ENCODE measurements around the gene ADORA2B.
"Not testable (repeated sequence)": the region's sequence is repeated elsewhere in the genome, so short reads cannot be mapped to it uniquely, and the experiment has no call there.

Gene ADORA2B

DNA sequence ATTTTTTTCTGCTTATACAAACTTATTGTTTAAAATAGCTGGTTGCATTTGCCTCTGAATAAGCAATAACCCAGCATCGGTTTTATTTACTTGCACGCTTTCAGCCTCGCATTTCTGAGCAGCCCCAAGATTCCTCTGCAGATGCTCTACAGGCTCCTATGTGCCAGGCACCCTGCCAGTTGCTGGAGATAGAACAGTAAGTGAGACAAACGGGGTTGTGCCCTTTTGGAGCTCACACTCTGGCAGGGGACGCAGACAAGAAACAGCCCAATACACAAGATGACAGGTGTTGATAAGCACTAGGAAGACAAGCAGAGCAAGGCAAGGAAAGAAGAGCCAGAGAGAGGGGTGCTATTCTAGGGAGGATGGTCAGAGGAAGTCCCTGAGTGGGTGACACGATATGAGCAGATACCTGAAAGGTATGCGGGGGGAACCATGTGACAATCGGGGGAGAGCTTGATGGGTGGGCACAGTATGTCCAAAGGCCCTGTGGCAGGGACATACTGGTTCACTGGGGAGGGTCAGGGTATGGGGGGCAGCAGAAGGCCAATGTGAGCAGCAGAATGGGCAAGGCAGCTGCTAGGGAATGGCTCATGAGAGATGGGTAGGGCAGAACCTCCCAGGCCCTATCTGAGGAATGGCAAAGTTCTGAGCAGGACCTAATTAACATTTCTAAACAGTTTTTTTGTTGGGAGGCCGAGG is 18.7 kb upstream of the ADORA2B start:
- no peak for DNase-seq

DNA sequence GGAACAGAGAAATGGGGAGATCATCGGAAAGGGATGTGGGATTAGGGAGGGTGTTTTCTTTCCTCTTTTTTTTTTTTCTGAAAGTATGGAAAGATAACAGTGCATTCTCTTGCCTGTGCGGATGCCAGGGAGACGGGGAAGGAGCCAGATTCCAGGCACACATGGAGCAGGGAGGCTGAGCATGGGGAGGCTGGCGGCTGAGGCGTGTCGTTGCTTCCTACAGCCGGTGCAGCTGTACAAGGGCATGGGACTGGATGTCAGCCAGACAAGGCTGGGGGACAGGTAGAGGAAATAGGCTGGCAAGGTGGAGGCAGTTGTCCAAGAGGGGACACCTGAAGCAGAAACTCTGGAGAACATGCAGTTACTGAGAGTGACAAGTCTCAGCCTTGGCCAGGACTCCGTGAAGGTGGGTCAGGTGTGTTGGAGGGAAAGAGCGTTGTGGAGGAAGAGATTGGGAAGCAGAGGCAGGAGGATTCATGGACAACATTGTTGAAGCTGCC is 16.6 kb upstream of the ADORA2B start:
- DNase-seq = no peak

DNA sequence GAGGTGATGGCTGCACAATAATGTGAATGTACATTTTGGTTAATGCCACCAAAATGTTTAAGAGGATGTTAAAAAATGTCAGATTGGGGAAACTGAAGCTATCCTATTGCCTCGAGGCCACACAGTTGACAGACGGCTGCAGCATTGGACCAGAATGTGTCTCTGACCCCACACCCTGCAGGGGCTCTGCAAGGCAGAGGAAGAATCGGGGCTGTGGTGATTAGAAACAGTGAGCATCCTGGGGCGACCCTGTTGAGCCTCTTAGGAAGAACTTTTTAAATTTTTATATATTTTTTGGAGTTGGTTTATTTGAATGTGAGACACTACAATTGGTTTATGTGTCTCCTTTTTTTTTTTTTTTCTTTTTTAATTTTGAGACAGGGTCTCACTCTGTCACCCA is 15.0 kb upstream of the ADORA2B start:
- DNase-seq = no peak

DNA sequence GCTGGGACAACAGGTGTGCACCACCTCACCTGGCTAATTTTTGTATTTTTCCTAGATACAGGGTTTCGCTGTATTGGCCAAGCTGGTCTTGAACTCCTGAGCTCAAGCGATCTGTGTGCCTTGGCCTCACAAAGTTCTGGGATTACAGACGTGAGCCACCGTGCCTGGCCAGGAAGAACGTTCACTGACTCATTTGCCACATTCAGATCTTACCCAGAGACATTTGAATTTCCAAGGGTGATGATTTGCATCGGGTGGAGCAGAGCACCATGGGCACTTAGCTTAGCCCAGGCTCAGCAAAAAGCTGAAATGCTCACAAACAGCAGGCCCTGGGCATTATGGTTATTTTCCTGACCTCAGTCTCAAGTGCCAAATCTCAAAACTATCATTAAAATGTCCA is 14.5 kb upstream of the ADORA2B start:
- no peak for DNase-seq

DNA sequence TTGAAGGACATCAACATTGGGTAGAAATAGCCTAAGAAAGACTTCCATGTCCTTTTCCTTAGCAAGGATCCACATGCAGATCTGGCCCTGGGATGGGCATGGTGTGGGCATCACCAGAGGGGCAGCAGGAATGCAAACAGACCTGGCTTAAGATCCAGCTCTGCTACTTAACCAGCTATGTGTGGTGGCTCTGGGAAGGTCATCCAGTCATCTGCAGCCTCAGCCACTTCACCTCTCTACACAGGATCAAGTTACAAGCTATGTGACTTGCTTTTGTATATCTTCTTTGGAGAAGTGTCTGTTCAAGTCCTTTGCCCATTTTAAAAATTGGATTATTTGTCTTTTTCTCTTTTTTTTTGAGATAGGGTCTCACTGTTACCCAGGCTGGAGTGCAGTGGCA is 13.5 kb upstream of the ADORA2B start:
- no peak for DNase-seq

DNA sequence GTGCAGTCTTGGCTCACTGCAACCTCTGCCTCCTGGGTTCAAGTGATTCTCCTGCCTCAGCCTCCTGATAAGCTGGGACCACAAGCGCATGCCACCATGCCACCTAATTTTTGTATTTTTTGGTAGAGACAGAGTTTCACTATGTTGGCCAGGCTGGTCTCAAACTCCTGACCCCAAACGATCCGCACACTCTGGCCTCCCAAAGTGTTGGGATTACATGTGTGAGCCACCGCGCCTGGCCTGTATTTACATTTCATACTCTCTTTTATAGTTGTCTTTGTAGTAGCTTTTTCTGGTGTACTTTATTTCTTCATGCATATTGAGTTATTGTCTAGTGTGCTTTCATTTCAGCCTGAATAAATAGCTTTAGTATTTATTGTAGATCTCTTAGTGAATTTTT is 10.1 kb upstream of the ADORA2B start:
- DNase-seq = no peak

DNA sequence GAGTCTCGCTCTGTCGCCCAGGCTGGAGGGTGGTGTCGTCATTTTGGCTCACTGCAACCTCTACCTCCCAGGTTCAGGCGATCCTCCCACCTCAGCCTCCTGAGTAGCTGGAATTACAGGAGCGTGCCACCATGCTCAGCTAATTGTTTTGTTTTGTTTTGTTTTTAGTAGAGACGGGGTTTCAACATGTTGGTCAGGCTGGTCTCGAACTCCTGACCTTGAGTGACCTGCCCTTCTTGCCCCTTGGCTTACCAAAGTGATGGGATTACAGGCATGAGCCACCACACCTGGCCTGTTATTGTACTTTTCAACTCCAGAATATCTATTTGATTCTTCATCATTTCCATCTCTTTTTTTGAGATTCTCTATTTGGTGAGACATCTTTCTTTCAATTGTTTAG is 9.0 kb upstream of the ADORA2B start:
- DNase-seq = no peak

DNA sequence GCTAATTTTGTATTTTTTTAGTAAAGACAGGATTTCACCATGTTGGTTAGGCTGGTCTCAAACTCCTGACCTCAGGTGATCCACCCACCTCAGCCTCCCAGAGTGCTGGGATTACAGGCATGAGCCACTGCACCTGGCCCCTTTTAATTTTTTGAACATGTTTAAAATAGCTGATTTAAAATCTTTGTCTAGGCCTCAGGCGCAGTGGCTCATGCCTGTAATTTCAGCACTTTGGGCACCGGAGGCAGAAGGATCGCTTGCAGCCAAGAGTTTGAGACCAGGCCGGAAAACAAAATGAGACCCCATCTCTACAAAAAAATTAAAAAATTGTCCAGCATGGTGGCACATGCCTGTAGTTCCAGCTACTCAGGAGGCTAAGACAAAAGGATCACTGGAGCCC is 8.4 kb upstream of the ADORA2B start:
- DNase-seq = not testable (repeated sequence)

DNA sequence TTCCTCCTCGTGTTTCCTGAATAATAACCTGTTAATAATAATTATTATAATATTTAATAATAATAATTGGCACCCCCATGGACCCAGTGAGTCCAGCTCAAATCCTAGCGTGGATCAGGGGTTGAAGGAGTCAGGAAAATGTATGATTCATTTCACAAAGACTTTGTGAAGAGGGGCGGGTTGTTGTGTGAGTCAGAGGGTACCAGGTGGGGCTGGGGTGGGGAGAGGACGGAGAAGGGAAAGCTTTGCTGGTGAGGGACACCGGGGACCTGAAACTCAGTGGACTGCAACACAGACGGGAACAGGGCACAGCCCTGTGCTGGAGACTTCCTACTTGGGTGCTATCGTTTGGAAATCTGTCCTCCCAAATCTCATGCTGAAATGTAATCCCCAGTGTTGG is 3.1 kb upstream of the ADORA2B start:
- no peak for DNase-seq

DNA sequence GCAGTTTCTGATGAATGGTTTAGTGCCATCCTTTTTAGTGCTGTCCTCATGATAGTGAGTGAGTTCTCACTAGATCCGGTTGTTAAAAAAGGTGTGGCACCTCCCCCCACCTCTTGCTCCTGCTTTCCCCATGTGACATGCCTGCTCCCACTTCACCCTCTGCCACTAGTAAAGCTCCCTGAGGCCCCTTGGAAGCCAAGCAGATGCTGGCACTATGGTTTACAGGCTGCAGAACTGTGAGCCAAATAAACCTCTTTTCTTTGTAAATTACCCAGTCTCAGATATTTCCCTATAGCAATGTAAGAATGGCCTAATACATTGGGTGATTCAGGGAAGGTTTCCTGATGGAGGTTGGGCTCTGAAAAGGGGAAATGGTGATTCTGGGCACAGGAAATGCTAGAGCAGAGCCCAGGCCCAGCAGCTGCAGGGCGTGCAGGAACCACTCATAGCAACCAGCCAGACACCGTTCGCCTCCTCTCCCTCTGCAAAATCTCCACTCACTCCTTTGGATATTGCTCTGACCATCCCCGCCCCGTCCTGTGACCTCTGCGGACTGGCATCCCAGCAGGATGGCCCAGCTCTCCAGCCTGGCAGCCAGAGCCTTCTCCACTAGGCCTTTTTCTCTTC is 2.6 kb upstream of the ADORA2B start:
- no peak for DNase-seq

DNA sequence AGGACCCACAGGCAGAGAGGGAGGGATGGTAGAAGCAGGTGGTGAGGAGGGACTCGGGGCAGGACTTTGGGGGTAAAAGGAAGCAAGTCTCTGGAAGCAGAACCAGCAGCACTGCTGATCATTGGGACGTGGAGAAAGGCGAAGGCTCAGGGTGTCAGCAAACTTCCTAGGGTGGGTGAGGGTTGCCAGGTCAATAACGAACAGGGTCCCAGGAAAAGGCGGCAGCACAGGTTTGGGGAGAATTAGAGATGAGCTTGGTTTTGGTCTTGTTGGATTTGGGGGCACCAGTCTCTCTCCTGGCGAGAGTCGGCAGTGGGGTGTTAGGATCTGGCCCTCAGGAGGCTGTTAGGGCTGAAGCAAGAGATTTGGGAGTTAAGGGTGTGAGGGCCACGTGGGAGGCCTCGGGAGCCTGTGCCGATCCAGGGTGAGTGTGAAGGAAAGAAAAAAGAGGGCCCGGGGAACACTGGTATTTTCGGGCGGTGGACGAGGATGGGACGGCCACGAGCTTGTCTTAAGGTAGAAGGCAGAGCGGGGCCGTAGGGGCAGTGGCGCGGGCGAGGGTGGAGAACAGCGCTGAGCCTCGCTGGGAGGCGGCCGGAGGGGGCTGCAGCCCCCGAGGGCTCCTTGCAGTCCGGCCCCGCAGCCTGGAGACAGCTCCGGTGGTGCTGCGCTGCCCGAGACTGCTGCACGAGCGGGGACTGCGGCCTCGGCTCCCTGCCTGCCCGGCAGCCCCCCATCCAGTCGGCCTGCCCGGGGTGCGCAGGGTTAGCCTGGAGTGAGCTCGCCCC is 765 bp upstream of the ADORA2B start:
- no peak for DNase-seq

DNA sequence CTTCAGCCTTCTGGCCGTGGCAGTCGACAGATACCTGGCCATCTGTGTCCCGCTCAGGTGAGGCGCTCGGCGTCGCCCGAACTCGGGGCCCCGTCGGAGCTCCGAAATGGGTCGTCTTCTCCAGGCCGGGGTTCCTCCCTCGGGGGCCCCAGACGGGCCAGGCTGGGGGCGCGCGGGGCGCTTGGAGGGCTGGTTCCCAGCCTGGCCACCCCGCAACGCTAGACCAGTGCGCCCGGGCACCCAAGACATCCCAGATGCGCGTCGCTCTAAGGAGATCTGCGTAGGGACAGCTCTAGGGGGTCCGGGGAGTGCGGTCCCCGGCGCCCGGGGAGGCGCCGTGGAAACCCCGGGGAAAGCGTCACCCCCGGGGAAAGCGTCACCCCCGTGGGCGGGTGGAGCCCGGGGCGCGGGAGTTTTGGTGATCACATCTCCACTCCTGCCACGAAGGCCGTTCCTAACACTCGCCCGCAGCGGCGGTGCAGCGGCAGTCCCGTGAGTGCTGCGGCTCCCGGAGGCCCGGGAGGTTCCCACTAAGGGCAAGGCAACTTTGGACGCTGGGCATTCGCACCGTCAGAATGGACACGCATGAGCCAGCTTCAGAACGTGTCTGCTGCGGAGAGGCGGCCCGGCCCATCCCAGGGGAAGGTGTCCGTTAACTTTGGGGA is 729 bp downstream of the ADORA2B start:
- no peak for DNase-seq

DNA sequence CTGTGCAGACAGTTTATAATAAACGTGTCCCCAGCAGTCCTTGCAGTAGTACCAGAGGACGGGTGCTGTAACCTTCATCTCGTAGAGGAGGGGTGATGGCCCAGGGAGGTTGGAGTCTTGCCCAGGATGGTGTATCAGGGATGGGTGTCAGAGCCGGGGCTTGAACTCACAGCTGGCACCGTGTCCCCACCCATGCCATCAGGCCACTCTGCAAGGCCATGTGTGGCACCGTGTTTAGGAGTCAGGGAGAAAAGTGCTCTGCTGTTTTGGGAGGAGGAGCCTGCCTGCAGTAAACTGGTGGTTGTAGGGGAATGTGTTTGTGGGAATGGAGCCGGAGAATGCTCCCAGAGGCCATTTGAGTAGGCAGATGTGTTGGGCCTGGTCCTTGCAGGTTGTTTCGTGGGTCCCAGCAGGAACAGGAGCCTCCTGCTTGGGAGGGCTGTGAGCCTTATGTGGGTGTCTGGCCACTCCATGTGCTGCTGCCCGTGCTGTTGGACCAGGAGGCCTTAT is 1.7 kb downstream of the ADORA2B start:
- no peak for DNase-seq

DNA sequence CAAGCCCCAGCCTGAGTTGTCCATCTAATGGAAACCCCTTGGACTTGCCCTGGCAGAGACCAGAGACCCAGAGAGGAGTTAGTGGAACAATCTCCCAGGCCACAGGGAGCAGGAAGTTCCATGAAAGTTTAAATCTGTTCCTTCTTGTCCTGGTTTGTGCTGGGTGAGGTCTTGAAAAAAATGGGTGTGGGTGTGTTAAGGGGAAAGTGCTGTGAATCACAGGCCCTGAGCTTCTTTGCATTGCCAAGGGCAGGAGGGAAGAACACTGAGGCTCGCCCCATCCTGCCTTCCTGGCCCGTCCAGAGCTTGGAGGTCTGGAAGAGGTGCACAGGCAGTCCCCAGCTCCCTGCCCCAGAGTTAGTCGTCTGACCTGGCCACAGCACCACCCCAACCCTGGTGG is 2.3 kb downstream of the ADORA2B start:
- DNase-seq = no peak

DNA sequence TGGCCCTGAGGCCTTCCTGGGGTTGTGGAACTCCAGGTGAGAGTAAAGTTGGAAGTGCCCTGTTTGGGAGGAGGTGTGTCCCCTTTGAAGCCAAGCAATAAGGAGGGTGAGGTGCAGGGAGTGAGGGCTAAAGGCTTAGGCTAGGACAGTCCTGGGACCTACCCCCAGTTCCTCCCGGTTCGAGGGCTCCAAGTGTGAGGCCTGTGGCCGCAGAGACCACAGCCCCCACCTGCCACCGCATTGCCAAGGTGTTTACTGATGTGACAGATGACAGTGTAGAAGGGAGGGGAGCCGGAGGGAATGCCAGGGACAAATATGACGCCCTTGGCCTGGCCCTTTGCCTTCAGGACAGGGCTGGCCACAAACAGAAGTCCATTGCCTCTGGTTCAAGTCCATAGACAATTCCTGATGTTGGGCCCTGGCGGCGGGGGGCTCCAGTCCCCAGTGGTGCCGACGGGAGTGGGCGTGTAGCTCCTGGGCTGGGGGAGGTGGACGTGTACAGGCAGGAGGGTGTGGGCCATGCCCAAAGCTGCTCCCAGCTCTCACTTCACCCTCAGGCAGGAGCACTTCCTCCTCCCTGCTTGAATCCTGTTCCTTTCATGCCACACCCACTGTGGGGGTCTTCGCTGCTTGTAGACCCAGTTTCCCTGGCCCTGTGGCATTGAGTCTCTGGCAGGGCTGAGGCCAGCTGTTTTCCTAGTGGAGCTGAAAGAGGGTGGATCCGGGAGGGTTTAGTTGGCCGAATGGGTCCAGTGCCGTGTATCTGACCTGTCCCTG is 3.2 kb downstream of the ADORA2B start:
- DNase-seq = no peak

DNA sequence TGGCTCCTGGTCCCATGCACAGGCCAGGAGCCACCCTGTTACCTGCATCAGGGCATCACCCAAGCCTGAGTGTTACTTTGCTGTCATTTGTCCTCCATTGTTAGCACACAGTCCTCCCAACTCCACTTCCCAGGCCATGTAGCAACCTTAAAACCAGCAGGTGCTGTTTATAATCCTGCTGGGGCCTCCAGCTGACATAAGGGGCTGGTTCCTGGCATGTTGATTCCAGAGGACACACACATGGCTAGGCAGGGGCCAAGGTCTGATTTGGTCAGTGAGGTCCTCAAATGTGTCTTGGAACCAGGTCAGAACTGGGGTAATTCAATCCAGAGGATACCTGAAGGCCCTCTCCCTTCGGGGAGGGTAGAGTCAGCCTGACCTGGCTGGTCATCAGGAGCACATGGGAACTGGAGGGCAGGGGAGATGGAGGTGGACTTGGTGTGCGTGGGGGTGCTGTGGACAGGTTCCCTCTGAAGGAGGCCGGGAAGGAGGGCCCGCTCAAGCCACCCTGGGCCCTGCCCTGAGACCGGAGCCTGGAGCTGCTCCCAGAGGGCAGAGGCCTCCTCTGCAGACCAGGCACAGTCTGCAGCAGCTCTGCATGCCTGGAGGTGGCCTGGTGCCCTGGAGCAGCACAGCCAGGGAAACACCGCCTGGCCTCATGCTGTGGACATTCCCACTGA is 6.6 kb downstream of the ADORA2B start:
- DNase-seq = no peak

DNA sequence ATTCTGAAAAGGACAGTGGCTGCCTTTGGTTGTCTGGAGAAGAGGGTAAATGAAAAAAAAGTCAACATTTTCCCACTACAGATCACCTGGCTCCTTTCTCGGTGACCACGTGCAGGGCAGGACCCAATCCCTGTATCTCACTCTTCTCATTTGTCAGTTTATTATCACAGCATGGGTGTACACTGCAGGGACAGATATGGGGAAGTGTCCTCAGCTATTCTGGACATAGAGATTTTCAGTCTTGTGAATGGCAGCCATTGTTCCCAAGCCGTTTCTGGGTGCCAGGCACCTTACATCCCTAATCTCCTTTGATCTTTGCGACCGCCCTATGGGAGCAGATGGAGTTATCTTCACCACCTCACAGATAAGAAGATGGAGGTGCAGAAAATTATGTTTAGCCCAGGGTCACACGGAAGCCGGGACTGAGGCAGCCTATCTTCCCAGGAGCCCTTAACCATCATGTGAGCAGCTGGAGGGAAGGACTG is 7.2 kb downstream of the ADORA2B start:
- no peak for DNase-seq

DNA sequence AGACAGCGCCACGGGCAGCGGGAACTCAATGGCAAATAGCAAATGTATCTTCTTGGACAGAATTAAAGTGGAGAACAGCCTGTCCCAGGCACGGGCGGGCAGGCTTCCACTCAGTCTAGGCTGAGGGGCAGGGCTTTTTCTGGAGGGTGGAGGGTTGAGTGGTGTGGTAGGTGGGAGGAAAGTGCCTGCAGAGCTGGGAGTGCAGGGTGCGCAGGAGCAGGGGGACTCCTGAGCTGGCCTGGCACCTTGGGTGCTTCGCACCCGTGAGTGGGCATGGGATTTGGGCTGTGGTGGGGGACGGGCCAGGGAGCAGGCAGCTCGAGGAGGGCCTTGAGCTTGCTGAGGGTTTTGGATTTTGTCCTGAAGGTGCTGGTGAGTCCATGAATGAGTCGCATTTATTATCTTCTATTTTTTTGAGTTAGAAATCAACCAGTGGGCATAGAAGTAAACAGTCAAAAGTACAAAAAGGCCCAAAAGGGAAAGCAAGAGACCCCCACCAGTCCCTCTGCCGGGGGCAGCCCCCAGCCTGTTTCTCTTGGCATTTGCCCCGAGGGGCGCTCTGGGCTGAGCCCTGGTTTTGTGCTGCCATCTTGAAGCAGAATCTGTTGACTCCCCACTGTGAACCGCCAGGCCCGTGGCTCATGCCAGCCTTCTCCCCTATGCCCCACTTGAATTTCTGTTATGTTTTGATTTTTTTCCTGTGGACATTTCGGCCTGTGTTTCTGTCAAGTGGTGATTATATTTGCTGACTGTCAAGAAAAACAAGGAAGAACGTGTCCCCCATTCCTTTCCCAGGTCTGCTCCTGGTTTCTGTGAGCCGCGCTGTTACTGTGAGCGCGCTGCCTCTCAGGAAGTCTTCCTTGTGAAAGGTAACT is 8.2 kb downstream of the ADORA2B start:
- no peak for DNase-seq

DNA sequence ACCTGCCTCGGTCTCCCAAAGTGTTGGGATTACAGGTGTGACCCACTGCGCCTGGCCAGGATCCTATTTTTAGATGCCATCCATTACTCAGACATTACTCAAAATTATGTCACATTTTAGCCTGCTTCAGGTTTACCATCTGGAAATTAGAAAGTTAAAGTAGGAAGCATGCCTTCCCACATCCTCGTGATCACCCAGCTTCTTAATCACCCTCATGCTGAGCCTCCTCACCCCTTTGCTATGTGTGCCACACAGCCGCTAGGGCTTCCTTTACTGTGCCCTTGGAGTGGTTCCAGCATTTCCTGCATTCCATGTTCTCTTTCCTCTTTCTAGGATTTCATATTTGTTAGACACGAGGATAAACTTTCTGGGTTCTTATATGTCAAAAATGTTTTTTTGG is 9.3 kb downstream of the ADORA2B start:
- DNase-seq = no peak

DNA sequence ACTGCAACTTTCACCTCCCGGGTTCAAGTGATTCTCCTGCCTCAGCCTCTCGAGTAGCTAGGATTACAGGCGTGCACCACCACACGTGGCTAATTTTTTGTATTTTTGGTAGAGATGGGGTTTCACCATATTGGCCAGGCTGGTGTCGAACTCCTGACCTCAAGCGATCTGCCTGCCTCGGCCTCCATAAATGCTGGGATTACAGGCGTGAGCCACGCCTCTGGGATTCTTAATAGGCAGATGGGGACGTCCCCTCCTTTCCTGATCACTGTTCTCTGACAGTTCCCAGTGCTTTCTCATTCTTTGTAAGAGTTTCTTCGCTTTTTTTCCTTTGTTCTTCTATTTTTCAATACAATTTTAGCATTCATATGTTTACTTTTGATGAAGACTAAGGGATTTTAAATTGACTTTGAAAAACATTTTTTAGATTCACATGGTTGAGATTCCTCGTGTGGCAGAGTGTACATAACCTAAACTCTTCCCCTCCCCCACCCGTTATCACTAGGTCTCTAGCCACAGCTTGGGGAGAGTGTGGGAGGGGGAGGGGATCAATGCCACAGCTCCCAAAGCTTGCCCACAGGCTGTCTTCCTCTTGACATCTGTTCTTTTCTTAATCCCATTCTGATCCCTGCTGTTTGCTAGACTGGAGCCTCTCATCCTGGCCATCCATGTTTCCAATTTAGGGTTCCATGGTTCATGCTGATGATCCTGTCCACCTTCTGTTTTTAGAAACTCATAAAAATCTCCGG is 11.0 kb downstream of the ADORA2B start:
- no peak for DNase-seq
